HG03135 (cell line): Measurements from ENCODE around the gene ARID4B.
"Not testable (repeated sequence)": the region's sequence is repeated elsewhere in the genome, so short reads cannot be mapped to it uniquely, and the experiment has no call there.

Source experiments
- ATAC-seq: cut with Tn5 transposase; IDR thresholded peaks from one replicate; pipeline ENCODE4 v1.9.1; 2021; ENCODE audit warnings: mild to moderate bottlenecking, moderate library complexity; ENCODE audit not compliant: unreplicated experiment

ARID4B gene

DNA sequence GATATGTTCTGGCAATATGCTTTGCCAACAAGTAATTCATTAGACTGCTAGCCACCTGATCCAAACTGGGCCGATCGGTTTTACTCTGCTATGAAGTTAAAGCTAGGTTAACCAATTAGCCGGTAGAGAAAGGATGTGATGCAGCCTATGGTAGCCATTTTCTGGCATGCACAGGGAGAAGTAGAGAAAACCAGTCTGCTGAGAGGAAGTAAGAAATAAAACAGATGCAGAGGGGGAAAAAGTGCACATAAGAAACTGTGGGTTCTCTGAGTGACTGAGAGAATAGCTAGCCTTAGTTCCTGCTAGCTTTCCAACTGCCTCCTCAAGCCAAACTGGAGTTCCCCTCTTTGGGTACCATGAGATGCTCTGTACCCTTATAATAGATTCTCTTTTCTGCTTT is 52.8 kb downstream of the ARID4B start:
- peak; percentile 61 for ATAC-seq

- no peak for ATAC-seq
These were observed 55.1 kb downstream of the ARID4B start for GRCh38 chr1:235272851-235273250.

- no peak for ATAC-seq
These were observed 57.4 kb downstream of the ARID4B start for GRCh38 chr1:235270625-235271024.

DNA sequence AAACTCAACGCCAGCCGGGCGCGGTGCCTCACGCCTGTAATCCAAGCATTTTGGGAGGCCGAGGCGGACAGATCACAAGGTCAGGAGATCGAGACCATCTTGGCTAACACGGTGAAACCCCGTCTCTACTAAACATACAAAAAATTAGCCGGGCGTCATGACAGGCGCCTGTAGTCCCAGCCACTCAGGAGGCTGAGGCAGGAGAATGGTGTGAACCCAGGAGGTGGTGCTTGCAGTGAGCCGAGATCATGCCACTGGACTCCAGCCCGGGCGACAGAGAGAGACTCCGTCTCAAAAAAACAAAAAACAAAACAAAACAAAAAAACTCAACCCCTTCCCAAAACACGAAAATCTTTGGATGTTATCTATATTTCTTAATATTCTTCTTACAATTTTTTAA is 58.0 kb downstream of the ARID4B start:
- ATAC-seq = not testable (repeated sequence)

DNA sequence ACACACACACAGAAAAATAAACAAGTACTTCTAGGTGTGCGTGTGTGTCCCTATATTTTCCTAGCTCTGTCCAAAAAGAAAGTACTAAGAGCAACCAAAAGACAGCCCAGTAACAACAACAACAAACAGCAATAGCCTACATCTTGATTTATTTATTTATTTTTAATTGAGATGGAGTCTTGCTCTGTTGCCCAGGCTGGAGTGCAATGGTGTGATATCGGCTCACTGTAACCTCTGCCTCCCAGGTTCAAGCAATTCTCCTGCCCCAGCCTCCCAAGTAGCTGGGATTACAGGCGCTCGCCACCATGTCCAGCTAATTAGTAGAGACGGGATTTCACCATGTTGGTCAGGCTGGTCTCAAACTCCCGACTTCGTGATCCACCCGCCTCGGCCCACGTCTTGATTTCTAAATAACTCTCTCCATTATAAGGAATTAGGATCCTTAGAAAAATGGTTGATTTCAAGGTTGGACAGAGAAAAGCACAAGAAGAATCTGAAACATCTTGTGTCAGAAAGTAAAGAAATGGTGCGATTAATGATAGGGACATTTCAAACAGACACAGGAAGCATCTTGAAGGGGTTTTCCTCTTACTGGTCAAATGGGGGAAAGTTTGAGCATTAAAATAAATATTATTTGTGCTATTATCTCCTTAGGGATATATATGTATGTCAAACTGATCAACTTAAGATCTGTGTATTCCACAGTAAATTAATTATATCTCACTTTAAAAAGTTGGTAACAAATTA is 59.4 kb downstream of the ARID4B start:
- no peak for ATAC-seq

GRCh38 chr1:235266967-235267366 is 61.0 kb downstream of the ARID4B start:
- no peak for ATAC-seq

GRCh38 chr1:235266325-235266724 is 61.7 kb downstream of the ARID4B start:
- no peak for ATAC-seq

GRCh38 chr1:235265900-235266299 is 62.1 kb downstream of the ARID4B start:
- ATAC-seq = no peak

- no peak for ATAC-seq
These were observed 63.7 kb downstream of the ARID4B start for GRCh38 chr1:235264327-235264726.

DNA sequence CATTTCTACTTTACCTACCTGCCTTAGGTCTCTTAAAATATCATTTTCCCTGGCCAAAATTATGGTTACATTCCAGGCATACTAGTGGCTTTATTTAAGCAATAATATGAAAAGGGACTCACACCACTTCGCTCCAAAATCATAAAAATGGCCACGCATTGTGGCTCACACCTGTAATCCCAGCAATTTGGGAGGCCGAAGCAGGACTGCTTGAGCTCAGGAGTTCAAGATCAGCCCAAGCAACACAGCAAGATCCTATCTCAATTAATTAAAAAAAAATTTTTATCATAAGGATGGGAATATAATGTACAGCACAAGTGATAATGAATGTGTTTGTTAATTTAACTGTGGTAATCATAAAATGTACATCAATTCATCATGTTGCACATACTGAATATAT is 65.4 kb downstream of the ARID4B start:
- ATAC-seq = no peak

- no peak for ATAC-seq
These were observed 66.7 kb downstream of the ARID4B start for GRCh38 chr1:235261243-235261642.

DNA sequence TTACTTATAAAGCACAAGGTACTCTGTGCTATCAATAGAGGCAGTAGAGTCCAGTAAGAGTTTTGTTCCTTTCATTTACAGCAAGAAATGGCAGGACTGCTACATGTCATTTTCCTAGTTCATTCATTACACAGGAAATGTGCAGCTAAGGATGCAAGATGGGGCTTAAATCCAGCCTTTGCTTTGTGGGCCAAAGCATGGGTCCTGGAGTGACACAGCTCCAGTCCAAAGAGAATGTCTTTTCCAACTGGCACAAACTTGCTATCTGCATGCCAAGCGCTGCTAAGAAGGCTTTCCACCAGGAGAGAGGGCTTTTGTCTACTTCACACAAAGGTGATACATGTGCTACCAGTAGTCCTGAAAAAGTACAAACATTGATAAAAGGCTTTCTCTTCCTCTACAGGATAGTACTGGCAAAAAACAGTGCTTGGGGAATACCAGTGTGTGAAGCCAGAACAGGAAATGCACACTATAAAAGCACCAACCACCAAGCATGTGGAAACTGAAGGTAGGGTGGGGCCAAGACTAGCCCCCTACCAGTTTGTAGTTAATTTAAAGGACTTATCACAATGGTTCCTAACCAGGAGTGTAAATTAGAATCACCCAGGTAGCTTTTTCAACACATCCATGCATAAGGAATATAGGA is 68.7 kb downstream of the ARID4B start:
- ATAC-seq = peak; percentile 53

GRCh38 chr1:235258068-235258467 is 69.9 kb downstream of the ARID4B start:
- not testable (repeated sequence) for ATAC-seq

DNA sequence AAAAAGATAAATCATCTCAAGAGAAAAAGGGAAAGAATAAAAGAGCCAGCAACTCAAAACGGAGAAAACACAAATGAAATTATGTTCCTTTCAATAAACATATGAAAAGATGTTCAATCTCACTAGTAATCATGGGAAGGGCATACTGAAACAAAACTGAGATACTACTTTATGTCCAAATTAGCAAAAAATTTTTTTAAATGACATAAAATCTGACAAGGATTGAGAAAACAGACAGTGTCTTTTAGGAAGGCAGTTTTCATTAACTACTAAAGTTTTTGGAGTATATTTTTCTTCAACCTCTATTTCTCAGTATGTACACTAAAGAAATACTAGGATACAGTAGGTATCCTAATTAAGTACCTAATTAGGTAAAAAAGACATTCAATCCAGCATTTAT is 73.3 kb downstream of the ARID4B start:
- no peak for ATAC-seq

DNA sequence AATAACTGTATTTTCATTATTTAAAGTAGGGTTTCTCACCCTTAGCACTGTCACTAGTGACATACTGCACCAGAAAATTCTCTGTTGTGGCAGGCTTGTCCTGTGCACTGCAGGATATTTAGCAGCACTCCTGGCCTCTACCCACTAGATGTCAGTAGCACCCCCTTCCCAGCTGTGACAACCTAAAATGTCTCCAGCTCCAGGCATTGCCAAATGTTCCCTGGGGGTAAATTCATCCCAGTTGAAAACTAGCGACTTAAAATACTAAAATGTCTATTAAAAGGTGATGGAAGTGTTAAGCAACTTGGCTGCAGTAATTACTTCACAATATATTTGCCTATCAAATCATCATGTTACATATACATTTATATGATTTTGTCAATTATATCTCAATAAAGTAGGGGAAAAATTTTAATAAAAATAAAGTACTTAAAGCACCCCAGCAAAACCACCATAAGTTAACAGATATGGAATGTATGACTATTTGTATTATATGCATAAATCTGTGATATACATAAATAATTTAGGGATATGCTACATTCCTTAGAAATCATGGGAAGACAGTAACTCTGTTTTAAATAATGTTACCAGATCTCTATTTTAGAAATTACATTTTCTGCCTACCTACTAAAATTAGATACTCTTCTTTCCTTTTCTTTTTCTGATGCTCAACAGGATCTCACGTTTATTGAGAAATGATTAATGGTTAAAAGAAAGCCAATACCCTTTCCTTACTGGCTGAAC is 74.6 kb downstream of the ARID4B start:
- ATAC-seq = peak; percentile 85

DNA sequence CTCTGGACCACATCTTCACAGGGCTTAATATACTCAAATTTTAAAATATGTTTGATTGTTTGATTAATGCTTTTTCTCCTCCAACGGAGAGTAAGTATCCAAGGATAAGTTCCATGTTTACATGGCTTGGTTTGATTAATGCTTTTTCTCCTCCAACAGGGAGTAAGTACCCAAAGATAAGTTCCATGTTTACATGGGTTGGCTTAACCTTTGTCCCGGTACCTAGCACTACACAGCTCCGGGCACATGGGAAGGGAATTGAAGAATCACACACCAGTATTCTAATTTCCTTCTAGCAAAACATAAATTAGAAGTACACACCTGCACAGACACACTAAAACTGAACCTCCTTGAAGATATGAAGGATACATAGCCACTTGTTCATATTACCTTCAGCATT is 77.5 kb downstream of the ARID4B start:
- ATAC-seq = no peak

- ATAC-seq = no peak
These were observed 81.7 kb downstream of the ARID4B start for GRCh38 chr1:235246022-235246948.

GRCh38 chr1:235244974-235245592 is 82.9 kb downstream of the ARID4B start:
- ATAC-seq = no peak

GRCh38 chr1:235240960-235241359 is 87.0 kb downstream of the ARID4B start:
- ATAC-seq = no peak

GRCh38 chr1:235239851-235240250 is 88.1 kb downstream of the ARID4B start:
- no peak for ATAC-seq
